LNCaP clone FGC (cell line): Measurements from ENCODE around the gene COX5B.

Source experiments
- DNase-seq: peaks from one replicate; pipeline ENCODE4 v3.0.0-alpha.2; 2011; ENCODE audit warnings: low read depth
- H3K4me3 ChIP-seq: 2 replicates; pipeline ENCODE4 v1.5.1; 2011; ENCODE audit warnings: mild to moderate bottlenecking, low read depth, low read length, control low read depth
- CTCF ChIP-seq: IDR thresholded peaks from 2 replicates; pipeline ENCODE4 v1.5.1; 2012; ENCODE audit warnings: mild to moderate bottlenecking; ENCODE audit not compliant: control insufficient read depth, insufficient read depth; ENCODE audit errors: extremely low read depth

Gene COX5B

DNA sequence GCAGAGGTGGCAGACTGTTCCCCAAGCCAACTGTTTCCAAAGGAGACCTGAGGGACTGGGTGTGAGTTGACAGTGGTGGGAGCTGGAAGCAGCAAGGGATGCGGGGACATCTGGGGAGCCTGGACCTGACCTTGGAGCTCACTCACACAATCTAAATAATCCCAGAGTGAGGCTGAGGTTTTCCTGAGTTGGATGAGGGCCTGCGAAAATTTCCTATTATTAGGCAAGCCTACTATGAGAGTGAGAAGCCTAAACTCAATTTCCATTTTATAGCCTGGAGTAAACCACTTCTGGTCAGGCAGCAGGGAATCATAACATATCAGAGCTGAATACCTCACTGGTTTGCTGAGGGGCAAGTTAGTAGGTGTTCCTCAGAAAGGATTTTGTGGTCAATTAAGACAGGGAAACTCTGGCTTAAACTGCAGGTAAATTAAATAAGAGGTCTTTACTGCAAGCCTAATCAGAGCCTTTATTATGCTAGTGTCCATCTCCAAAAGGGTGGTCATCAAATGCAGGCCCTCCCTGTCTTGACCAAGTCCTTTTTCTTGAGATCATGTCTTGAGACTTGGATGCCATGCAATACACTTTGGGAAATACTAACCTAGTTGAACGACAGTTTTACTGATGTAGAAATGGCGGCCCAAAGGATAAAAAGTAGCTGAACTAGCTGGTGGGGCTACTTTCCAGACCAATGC is 1.7 kb upstream of the COX5B start:
- no peak overlapping the region for H3K4me3 ChIP-seq
- no peak for DNase-seq
- TF ChIP-seq CTCF = no peak

DNA sequence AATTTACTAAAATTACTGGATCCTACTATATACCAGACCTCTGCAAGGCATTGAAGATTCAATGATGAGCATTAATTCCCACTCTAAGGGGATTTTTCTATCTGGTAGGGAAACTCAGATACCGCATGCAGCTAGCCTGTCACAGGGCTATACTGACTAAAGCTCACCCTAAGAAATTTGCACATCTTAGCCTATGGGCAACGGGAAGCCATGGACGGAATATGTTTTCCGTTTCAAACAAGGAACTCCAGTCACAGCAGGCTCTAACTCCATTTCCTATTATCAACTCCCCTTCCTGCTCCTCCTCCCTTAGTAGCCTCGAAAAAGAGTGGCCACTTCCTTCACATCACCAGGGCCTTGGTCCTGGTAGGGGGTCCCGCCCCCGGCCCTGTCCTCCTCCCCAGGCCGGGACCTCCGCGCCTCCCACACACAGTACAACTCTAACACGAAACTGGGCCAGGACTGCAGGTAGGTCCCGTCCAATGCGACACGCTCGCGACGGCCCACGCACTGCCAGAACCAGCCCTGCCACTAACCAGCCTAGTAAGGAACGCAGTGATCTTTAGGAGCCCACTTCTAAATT is 659 bp upstream of the COX5B start:
- TF ChIP-seq CTCF = no peak
- peak overlapping the region; percentile 90 for H3K4me3 ChIP-seq
- no peak for DNase-seq

GRCh38 chr2:97646977-97647376 is 1.1 kb downstream of the COX5B start:
- TF ChIP-seq CTCF = no peak
- DNase-seq = no peak
- H3K4me3 ChIP-seq = peak overlapping the region; percentile 90

DNA sequence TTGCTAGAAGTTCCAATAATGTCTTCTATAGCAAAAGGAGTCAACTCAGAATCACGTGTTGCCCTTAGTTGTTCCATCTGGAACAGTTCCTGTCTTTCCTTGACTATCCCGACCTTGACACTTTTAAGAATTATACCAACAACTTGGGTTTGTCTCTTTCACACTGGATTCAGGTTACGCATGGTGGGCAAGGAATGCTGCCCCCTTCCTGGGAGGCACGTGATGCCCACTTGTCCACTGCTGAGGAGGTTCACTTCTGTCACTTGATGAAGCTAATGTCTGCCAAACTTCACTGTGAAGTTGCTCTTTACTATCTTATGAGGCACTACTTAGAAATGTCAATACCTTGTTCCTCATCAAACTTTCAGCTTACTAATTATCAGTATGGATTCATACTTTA is 5.3 kb downstream of the COX5B start:
- no peak for TF ChIP-seq CTCF
- no peak overlapping the region for H3K4me3 ChIP-seq
- DNase-seq = no peak

DNA sequence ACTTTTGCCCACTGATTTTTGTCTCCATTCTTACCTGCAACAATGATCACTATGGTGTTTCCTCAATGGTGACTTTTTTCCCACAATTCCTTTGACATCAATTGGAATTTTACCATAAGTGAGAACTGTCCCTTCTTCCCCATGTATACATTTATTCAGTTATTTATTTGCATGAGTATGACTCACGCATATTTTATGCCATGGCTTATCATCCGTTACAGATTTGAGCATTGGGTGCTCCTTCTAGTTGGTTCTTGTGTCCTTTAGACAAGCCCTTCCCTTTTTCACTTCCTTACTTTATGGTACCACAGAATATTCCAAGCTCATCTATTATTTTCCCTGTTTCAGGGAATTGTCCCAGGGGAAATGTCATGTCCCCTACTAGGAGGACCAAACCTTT is 7.6 kb downstream of the COX5B start:
- no peak for TF ChIP-seq CTCF
- no peak overlapping the region for H3K4me3 ChIP-seq
- no peak for DNase-seq

GRCh38 chr2:97653874-97654273 is 8.0 kb downstream of the COX5B start:
- DNase-seq = no peak
- H3K4me3 ChIP-seq = no peak overlapping the region
- TF ChIP-seq CTCF = no peak

- no peak for TF ChIP-seq CTCF
Measured at GRCh38 chr2:97654309-97654708, 8.4 kb downstream of the COX5B start.

More at GRCh38 chr2:97654309-97654708, 8.4 kb downstream of the COX5B start:
- no peak overlapping the region for H3K4me3 ChIP-seq
- DNase-seq = no peak
